ENCODE measurements around the gene ACACB.

ACACB gene

DNA sequence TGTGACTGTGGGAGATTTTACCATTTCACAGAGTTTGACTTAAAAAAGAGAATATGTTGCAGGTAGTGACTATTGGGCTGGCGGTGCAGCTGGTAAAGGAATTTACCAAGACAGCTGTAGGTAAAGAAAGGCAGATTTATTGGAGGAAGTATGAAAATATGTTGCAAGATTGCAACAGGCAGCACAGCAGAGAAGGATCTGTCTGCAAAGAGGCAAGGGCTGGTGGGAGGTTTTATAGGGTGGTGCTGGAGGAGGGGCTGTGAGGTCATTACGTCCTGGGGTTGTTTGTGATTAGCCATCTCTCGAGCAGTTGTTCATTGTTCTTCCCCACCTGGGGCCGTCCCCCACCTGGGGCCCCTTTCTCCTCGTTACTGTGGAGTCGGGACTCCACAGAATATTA is 62.1 kb downstream of the ACACB start:
- no peak for DNase-seq

DNA sequence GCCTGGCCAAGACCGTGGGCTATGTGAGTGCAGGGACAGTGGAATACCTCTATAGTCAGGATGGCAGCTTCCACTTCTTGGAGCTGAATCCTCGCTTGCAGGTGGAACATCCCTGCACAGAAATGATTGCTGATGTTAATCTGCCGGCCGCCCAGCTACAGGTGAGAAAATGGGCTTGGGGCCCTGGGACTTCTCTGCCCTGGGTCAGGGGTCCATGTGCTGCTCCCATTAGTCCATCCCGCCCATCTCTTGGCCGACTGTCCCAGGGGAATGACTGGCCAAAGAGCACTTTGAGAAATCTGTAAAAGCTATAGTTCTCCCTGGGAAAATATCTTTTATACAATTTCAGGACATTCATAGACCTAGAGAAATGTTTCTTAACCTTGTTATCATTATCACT is 63.5 kb downstream of the ACACB start:
- DNase-seq = no peak

DNA sequence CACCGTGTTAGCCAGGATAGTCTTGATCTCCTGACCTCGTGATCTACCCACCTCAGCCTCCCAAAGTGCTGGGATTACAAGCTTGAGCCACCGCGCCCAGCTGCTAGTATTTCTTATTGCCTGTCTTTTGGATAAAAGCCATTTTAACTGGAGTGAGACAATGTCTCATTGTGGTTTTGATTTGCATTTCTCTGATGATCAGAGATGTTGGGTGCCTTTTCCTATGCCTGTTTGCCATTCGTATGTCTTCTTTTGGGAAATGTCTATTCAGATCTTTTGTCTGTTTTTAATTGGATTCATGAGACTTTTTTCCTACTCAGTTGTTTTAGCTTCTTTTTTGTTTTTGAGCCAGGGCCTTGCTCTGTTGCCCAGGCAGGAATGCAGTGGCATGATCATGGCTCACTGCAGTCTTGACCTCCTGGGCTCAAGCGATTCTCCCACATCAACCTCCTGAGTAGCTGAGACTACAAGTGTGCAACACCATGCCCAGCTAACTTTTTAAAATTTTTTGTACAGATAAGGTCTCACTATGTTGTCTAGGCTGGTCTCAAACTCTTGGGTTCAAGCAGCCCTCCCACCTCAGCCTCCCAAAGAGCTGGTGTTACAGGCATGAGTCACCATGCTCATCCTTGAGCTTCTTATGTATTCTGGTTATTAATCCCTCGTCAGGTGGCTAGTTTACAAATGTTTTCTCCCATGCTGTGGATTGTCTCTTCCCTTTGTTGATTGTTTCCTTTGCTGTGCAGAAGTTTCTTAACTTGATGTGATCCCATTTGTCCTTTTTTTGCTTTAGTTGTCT is 65.9 kb downstream of the ACACB start:
- no peak for DNase-seq

- no peak for DNase-seq
Measured at GRCh38 chr12:109185441-109185840, 69.1 kb downstream of the ACACB start.

GRCh38 chr12:109186993-109187653 is 70.7 kb downstream of the ACACB start:
- no peak for DNase-seq

- no peak for DNase-seq
Measured at GRCh38 chr12:109188108-109188712, 71.8 kb downstream of the ACACB start.

DNA sequence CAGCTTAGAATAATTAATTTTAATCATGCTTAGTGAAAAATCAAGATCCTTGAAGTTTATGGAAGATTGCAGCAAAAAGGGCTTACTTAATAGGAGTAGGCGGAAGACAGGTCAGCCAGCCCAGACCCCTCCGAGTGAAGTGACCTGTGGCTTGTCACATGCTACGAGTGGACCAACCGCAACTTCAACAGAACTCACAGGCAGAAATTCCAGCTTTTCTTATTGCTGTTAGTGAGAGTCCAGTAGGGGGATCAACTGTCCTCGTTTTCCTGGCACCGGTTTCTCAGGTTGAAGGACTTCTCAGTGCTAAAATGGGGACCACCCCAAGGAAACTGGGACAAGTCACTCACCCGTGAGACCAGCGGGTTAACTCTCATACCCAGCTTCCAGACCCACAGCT is 72.9 kb downstream of the ACACB start:
- no peak for DNase-seq

GRCh38 chr12:109191621-109192250 is 75.3 kb downstream of the ACACB start:
- DNase-seq = no peak

- DNase-seq = no peak
Measured at GRCh38 chr12:109192358-109192757, 76.0 kb downstream of the ACACB start.

- DNase-seq = no peak
Measured at GRCh38 chr12:109193896-109194295, 77.5 kb downstream of the ACACB start.

DNA sequence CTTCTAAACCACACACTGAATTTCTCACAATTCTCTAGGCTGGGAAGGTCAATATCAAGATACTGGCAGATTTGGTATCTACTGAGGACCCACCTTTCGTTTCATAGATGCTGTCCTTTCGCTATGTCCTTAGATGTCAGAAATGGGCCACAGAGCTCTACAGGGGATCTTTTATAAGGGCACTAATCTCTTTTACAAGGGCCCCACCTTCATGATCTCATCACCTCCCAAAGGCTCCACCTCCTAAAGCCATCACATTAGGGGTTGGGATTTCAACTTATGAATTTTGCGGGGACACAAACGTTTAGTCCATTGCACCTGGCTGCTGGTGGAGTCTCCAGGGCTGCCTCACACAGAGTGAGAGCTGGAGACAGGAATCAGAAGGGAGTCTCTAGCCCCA is 79.9 kb downstream of the ACACB start:
- DNase-seq = no peak

- no peak for DNase-seq
Measured at GRCh38 chr12:109197327-109197726, 80.9 kb downstream of the ACACB start.

DNA sequence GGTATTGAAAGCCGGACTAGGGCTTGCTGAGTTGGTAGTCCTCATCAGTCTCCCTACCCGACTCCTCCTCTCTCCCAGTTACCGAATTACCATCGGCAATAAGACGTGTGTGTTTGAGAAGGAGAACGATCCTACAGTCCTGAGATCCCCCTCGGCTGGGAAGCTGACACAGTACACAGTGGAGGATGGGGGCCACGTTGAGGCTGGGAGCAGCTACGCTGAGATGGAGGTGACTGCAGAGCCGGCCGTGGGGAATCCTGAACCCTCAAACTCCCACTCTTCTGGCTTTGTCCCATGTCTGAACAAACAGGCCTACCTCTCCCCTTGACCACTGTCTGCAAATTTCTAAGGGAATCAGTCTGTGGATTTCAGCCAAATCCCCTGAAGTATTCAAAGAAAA is 82.9 kb downstream of the ACACB start:
- no peak for DNase-seq

DNA sequence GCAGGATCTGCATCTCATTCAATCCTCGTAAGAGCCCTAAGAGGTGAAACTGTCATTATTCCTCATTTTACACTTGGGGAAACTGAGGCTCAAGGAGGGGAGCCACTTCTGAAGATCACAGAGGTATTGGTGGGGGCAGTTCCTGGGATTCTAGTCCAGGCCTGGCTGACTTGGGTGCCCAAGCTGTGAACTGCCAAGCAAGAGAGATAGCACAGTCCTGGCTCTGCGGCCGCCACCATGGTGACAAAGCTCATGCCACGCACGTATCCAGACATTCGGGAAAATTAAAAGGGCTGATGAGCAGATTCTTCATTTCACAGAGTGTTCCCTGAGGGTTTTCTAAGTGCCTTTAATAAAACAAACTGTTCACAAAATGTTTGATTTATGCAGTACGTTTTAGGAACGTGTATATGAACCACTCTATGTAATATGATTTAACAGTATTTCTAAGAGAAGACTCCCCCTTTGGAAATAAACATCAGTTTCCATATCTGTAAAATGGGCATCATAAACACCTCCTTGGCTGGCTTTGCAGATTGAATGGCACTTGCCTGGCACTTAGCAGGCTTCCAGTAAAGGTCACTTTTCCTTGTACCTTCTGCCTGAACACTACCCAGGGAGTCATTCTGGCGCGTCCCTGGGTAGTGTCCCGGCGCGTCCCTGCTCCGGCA is 84.6 kb downstream of the ACACB start:
- no peak for DNase-seq

DNA sequence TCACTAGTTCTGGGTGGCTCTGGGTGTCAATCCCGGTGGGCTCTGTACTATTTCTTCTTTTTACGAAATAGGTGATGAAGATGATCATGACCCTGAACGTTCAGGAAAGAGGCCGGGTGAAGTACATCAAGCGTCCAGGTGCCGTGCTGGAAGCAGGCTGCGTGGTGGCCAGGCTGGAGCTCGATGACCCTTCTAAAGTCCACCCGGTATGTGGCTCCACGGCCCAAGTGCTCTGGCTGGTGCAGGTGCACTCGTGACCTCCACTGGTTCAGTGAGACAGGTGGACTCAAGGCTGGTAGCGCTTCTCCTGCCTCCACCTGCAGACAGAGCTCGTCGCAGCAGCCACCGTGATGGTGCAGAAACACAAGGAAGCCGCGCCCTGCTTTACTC is 85.1 kb downstream of the ACACB start:
- DNase-seq = no peak

DNA sequence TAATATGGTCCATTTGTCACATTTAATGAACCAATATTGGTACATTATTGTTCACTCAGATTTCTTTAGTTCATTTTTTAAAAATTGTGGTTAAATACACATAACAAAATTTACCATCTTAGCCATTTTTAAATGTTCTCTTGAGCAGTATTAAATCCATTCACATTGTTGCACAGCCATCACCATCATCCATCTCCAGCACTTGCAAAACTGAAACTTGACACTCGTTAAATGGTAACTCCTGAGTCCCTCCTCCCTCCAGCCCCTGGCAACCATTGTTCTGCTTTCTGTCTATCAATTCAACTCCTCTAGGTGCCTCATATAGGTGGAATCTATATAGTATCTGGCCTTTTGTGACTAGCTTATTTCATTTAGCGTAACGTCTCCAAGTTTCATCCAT is 86.4 kb downstream of the ACACB start:
- DNase-seq = no peak

DNA sequence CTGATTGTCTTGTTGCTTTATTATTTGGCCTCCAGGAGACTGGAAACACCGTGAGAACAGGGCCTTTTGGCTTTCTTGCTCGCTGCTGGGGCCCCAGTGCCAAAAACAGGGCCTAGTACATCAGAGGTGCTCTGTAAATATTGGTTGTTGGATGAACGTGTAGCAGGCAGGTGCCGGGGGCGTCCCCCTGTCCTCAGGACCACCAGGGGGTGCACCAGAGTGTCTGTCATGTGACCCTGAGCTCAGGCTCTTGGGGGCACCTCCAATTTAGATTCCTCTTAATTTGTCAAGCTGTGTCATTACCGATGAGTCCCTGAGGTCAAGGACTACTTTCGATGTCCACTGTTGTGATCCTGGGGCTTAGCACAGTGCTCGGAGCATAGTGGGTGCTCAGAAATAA is 87.1 kb downstream of the ACACB start:
- DNase-seq = no peak

DNA sequence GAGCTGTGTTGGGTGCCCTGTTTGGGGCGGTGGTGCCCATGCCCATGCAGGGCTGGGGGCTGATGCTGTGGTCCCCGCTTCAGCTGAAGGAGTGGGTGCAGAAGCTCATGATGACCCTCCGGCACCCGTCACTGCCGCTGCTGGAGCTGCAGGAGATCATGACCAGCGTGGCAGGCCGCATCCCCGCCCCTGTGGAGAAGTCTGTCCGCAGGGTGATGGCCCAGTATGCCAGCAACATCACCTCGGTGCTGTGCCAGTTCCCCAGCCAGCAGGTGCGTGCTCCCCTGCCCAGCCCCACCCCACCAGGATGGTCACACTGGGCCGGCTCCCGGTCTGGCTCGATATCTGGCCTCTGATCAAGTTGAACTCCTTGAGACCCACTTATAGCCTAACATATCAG is 92.7 kb downstream of the ACACB start:
- no peak for DNase-seq

DNA sequence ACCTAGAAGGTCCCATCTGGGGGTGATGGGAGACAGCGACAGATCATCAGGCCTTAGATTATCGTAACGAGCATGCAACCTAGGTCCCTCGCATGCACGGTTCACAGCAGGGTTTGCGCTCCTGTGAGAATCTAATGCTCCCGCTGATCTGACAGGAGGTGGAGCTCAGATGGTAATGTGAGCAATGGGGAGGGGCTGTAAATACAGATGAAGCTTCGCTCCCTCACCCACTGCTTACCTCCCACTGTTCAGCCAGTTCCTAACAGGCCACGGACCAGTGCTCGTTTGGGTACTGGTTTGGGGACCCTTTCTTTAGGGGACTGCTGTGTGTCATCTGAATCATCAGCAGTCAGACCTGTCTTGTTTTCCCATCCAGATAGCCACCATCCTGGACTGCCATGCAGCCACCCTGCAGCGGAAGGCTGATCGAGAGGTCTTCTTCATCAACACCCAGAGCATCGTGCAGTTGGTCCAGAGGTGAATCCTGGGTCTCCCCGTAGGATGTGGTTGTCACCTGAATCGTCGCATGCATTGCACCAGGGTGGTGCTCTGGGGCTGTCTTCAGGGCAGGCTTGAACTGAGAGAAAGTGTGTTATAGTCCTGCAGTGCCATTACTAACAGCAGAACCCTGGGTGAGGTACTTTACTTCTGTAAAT is 96.2 kb downstream of the ACACB start:
- no peak for DNase-seq

DNA sequence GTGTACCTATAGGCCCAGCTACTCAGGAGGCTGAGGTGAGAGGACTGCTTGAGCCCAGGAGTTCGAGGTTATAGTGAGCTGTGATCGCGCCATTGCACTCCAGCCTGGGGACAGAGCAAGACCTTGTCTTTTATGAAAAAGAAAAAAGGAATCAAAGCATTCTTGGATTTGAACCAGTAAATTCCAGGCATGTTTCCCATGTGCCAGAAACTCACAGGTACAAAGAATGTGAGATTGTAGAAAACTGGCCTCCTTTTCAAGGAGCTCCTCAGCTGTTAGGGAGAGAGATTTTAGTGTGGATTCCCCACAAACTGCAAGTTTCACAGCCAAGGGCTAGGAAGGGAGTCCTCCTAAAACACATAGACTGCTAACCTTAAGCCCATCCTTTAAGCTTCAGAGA is 97.7 kb downstream of the ACACB start:
- DNase-seq = no peak

GRCh38 chr12:109218996-109219395 is 102.6 kb downstream of the ACACB start:
- DNase-seq = no peak

DNA sequence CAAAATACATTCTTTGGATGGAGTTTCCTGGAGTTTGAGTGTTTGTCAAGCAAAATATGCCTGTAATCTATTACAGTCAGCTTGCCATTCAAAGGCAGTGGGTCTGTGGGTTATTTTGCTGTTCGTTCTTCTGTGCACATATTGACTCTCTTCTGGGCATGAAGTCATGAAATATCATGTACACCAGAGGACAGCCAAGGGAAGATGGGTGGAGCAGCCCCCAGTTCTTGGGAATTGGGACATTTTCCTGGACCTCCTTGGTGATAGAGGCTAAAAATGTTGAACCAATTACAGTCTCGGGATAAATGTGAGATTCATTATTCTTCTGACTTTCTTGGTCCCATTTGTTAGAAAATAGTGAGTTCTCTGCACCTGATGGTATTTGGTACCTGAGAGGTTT is 103.6 kb downstream of the ACACB start:
- DNase-seq = no peak
